ENCODE data around the gene DOC2B. TPM values are rescaled to one million over a fixed set of nuclear protein-coding genes. Genes with fewer than 3 reads are reported as not detected.
"Not testable (repeated sequence)": the region's sequence is repeated elsewhere in the genome, so short reads cannot be mapped to it uniquely, and the experiment has no call there.

The DOC2B gene
- total and polyA plus RNA-seq, 7 donors: 1.7 to 6.3 (median 3.3) TPM

- DNase-seq (no peak), ATAC-seq (peak in 1 of 4 donors; percentile 8)
- H3K4me1 ChIP-seq: no peaks in the 10 kb centered on the region
- intact Hi-C loops (cut with DNase I): no loop called here
- no peaks in the 10 kb centered on the region for H3K9me3 ChIP-seq
- H3K27me3 ChIP-seq (ENCODE audit: insufficient read depth in 3 of 3, low read length in 2 of 3): peaks cover 0 to 42% (median 8%) of the 10 kb centered on the region in 3 donors
- TF ChIP-seq CTCF (IDR thresholded peaks at IDR 0.05): no peak
- WGBS, 3 donors: 30 to 51% (median 39%) methylated on average over 10 of the region's 10 CpGs
- H3K27ac ChIP-seq: no peak overlapping the region
- no peaks in the 10 kb centered on the region for H3K36me3 ChIP-seq (ENCODE audit: insufficient read depth in 1 of 2, low read depth in 1 of 2)
- no peak overlapping the region for H3K4me3 ChIP-seq
Observed at GRCh38 chr17:200586-200985, 19.1 kb upstream of the DOC2B start.

GRCh38 chr17:199806-200545 lies 18.5 kb upstream of the DOC2B start:
- intact Hi-C loops (cut with DNase I): no loop called here
- WGBS, 3 donors: 19 to 20% (median 20%) methylated on average over 14 of the region's 14 CpGs
- H3K9me3 ChIP-seq: no peaks in the 10 kb centered on the region
- no peaks in the 10 kb centered on the region for H3K4me1 ChIP-seq
- peak in 1 of 2 donors; percentile 72 for DNase-seq
- ATAC-seq: peak in 3 of 4 donors; percentile 27 to 39 (median 37)
- no peak overlapping the region for H3K27ac ChIP-seq
- TF ChIP-seq CTCF (IDR thresholded peaks at IDR 0.05): no peak
- peaks cover 0 to 40% (median 8%) of the 10 kb centered on the region in 3 donors for H3K27me3 ChIP-seq (ENCODE audit: insufficient read depth in 3 of 3, low read length in 2 of 3)
- no peaks in the 10 kb centered on the region for H3K36me3 ChIP-seq (ENCODE audit: insufficient read depth in 1 of 2, low read depth in 1 of 2)
- H3K4me3 ChIP-seq: no peak overlapping the region

GRCh38 chr17:199191-199604 lies 17.7 kb upstream of the DOC2B start:
- H3K27me3 ChIP-seq (ENCODE audit: insufficient read depth in 3 of 3, low read length in 2 of 3): peaks cover 0 to 41% (median 8%) of the 10 kb centered on the region in 3 donors
- H3K36me3 ChIP-seq (ENCODE audit: insufficient read depth in 1 of 2, low read depth in 1 of 2): no peaks in the 10 kb centered on the region
- H3K27ac ChIP-seq: no peak overlapping the region
- no peak overlapping the region for H3K4me3 ChIP-seq
- ATAC-seq: no peak
- TF ChIP-seq CTCF (IDR thresholded peaks at IDR 0.05): no peak
- 12 to 27% (median 20%) methylated on average over 8 of the region's 8 CpGs for WGBS, 3 donors
- intact Hi-C loops (cut with DNase I): no loop called here
- DNase-seq: peak in 1 of 2 donors; percentile 51
- H3K4me1 ChIP-seq: no peaks in the 10 kb centered on the region
- H3K9me3 ChIP-seq: no peaks in the 10 kb centered on the region

- ATAC-seq; H3K9me3 ChIP-seq; DNase-seq; H3K36me3 ChIP-seq (ENCODE audit: insufficient read depth in 1 of 2, low read depth in 1 of 2); H3K4me3 ChIP-seq; intact Hi-C loops (cut with DNase I); H3K27ac ChIP-seq; H3K4me1 ChIP-seq: not testable (repeated sequence)
- WGBS, 3 donors: 91 to 94% (median 93%) methylated on average over 15 of the region's 15 CpGs
- H3K27me3 ChIP-seq (ENCODE audit: insufficient read depth in 3 of 3, low read length in 2 of 3): peaks cover 0 to 50% (median 7%) of the 10 kb centered on the region in 3 donors
Observed at GRCh38 chr17:198225-198624, 16.8 kb upstream of the DOC2B start.

- Histone ChIP-seq H3K4me1 (no peaks in the 10 kb centered on the region), H3K9me3 (no peaks in the 10 kb centered on the region), H3K27ac (no peak overlapping the region), H3K36me3 (ENCODE audit: insufficient read depth in 1 of 2, low read depth in 1 of 2) (no peaks in the 10 kb centered on the region), H3K27me3 (ENCODE audit: insufficient read depth in 3 of 3, low read length in 2 of 3) (peaks cover 0 to 51% (median 7%) of the 10 kb centered on the region in 3 donors), H3K4me3 (no peak overlapping the region)
- 88 to 97% (median 96%) methylated on average over 2 of the region's 2 CpGs for WGBS, 3 donors
- intact Hi-C loops (cut with DNase I): no loop called here
- no peak for TF ChIP-seq CTCF (IDR thresholded peaks at IDR 0.05)
- ATAC-seq: no peak
- peak in 1 of 2 donors; percentile 15 for DNase-seq
Observed at GRCh38 chr17:197352-197751, 15.9 kb upstream of the DOC2B start.
